GM12878 (cell line): ENCODE measurements around the gene PPIL6. TPM values are rescaled to one million over a fixed set of nuclear protein-coding genes. Genes with fewer than 3 reads are reported as not detected.

Source experiments
- CEBPB ChIP-seq, 2 experiments: fragments of 150-350 bp in 1 of 2; IDR thresholded peaks; 2 replicates each; pipeline ENCODE4 v1.6.1; 2012 to 2014; ENCODE audit warnings: low read depth in 2 of 2, low read length in 2 of 2, borderline replicate concordance in 1 of 2, inconsistent platforms in 1 of 2
- CREM ChIP-seq: IDR thresholded peaks from 2 replicates; pipeline ENCODE4 v1.6.1; 2014; ENCODE audit warnings: antibody characterized with exemption, low read depth
- GATAD2B ChIP-seq: fragments of 450-650 bp; conservative IDR thresholded peaks from 2 replicates; pipeline ENCODE4 v1.6.1; 2017; ENCODE audit warnings: low read depth, mild to moderate bottlenecking, moderate library complexity
- HDAC6 ChIP-seq: fragments of 200-600 bp; sonication (generic); IDR thresholded peaks from one replicate; pipeline ENCODE4 v1.8.0; 2017; ENCODE audit warnings: antibody characterized with exemption; ENCODE audit not compliant: unreplicated experiment
- JUND ChIP-seq: IDR thresholded peaks from 2 replicates; pipeline ENCODE4 v1.6.1; 2012; ENCODE audit warnings: low read depth, mild to moderate bottlenecking, low read length, improper control_type of control experiment, moderate library complexity
- NR2F1 ChIP-seq: fragments of 450-650 bp; conservative IDR thresholded peaks from 2 replicates; pipeline ENCODE4 v1.6.1; 2017; ENCODE audit warnings: mild to moderate bottlenecking
- PAX8 ChIP-seq: fragments of 450-650 bp; IDR thresholded peaks from 2 replicates; pipeline ENCODE4 v1.6.1; 2017; ENCODE audit warnings: mild to moderate bottlenecking, moderate library complexity
- RAD51 ChIP-seq: fragments of 450-650 bp; IDR thresholded peaks from 2 replicates; pipeline ENCODE4 v1.6.1; 2016; ENCODE audit warnings: moderate library complexity, mild to moderate bottlenecking, inconsistent platforms
- RELA ChIP-seq: fragments of 450-650 bp; IDR thresholded peaks from 2 replicates; pipeline ENCODE4 v1.8.0; 2014; ENCODE audit warnings: borderline replicate concordance; ENCODE audit not compliant: partially characterized antibody
- SIN3A ChIP-seq: IDR thresholded peaks from 2 replicates; pipeline ENCODE4 v1.6.1; 2012; ENCODE audit warnings: low read depth, low read length, improper control_type of control experiment
- SMAD5 ChIP-seq: IDR thresholded peaks from 2 replicates; pipeline ENCODE4 v1.6.1; 2016; ENCODE audit warnings: antibody characterized with exemption, low read depth
- ZBED1 ChIP-seq: IDR thresholded peaks from 2 replicates; pipeline ENCODE4 v1.6.1; 2016; ENCODE audit warnings: borderline replicate concordance
- ZNF207 ChIP-seq: fragments of 450-650 bp; IDR thresholded peaks from 2 replicates; pipeline ENCODE4 v1.6.1; 2014; ENCODE audit warnings: antibody characterized with exemption, mild to moderate bottlenecking, borderline replicate concordance
- polyA plus RNA-seq, 11 experiments: library from polyadenylated mRNA; depleted of rRNA in 4 of 11; unstranded in 6 of 11; stranded (reverse) in 5 of 11; fragments of >200 nt; fragmentation: Nextera tagmentation in 4 of 11; fragmentation: Illumina TruSeq in 1 of 11; extraction: Ambion mirVana in 4 of 11; extraction: Trizol in 1 of 11; gene quantifications; 1 replicate in 1 of 11; 2 replicates in 10 of 11; pipeline versions ENCODE4 v1.2.1 to v1.2.3, GENCODE V29; 2011 to 2016; ENCODE audit warnings: inconsistent platforms in 2 of 11, missing spikeins in 2 of 11, low read depth in 1 of 11
- total RNA-seq, 4 experiments: library from RNA; depleted of rRNA in 3 of 4; stranded (reverse); fragments of >200 nt in 3 of 4; fragmentation: Illumina TruSeq in 1 of 4; extraction: Trizol in 1 of 4; gene quantifications; 2 replicates each; pipeline versions ENCODE4 v1.2.1 to v1.2.3, GENCODE V29; 2013 to 2021
- TF ChIP-seq, protein P1 (sequence below): IDR thresholded peaks from 2 replicates; pipeline ENCODE4 v1.6.1; 2012; ENCODE audit warnings: improper control_type of control experiment, low read depth, low read length; ENCODE audit not compliant: insufficient replicate concordance
- TF ChIP-seq, protein P2 (sequence below): IDR thresholded peaks from 2 replicates; pipeline ENCODE4 v1.6.1; 2012; ENCODE audit warnings: low read length, inconsistent platforms
- TF ChIP-seq, protein P3 (sequence below): fragments of 450-650 bp; IDR thresholded peaks from 2 replicates; pipeline ENCODE4 v1.6.1; 2016; ENCODE audit warnings: mild to moderate bottlenecking
- TF ChIP-seq, protein P4 (sequence below): fragments of 150-350 bp; IDR thresholded peaks from 2 replicates; pipeline ENCODE4 v1.6.1; 2016; ENCODE audit warnings: low read depth, low read length

Gene PPIL6
- total and polyA plus RNA-seq, 10 of the 15 experiments (the other 5 are each of a cell fraction or from before 2014, with no cell fraction given), result 0.01 to 0.26 (median 0.12) TPM; not detected in 5

DNA sequence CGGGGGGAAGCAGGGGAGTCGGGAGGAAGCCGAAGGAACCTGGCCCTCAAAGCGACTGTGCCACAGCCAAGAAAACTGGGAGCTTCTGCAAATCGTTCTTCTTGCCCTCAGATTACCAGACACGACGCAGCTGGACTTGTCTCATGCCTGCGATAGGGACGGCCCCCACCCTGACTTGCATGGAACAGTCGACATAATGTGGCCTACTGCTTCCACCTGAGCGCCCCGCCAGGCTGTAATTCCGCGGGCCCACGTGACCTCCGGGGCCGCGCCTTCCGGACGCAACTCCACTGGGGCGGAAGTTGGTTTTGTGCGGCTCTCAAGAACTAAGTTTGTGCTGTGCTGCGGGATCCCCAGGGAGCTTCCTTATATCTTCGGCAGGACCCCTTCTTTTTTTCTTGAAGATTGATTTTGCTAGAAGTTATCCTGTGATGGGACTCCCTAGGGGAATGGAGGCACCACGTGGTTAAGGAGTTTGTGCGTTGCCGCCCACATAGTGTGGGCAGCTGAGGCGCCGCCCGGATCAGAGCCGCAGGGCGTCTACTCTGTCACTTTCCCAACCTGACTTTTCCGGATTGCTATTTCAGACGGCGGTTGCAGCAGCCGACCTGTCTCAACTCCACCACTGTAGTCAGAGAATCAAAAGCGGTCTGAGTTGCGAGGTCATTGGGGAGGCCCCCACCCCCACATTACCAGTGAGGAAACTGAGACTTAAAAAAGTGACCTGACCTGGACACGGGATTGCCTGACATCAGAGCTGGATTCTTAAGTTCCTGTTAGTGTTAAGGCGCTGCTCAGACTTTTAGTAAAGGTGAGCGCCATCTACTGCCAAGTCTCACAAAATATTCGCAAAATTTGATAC lies 57.6 kb downstream of the PPIL6 start (continued):
- TF ChIP-seq, protein P1, sequence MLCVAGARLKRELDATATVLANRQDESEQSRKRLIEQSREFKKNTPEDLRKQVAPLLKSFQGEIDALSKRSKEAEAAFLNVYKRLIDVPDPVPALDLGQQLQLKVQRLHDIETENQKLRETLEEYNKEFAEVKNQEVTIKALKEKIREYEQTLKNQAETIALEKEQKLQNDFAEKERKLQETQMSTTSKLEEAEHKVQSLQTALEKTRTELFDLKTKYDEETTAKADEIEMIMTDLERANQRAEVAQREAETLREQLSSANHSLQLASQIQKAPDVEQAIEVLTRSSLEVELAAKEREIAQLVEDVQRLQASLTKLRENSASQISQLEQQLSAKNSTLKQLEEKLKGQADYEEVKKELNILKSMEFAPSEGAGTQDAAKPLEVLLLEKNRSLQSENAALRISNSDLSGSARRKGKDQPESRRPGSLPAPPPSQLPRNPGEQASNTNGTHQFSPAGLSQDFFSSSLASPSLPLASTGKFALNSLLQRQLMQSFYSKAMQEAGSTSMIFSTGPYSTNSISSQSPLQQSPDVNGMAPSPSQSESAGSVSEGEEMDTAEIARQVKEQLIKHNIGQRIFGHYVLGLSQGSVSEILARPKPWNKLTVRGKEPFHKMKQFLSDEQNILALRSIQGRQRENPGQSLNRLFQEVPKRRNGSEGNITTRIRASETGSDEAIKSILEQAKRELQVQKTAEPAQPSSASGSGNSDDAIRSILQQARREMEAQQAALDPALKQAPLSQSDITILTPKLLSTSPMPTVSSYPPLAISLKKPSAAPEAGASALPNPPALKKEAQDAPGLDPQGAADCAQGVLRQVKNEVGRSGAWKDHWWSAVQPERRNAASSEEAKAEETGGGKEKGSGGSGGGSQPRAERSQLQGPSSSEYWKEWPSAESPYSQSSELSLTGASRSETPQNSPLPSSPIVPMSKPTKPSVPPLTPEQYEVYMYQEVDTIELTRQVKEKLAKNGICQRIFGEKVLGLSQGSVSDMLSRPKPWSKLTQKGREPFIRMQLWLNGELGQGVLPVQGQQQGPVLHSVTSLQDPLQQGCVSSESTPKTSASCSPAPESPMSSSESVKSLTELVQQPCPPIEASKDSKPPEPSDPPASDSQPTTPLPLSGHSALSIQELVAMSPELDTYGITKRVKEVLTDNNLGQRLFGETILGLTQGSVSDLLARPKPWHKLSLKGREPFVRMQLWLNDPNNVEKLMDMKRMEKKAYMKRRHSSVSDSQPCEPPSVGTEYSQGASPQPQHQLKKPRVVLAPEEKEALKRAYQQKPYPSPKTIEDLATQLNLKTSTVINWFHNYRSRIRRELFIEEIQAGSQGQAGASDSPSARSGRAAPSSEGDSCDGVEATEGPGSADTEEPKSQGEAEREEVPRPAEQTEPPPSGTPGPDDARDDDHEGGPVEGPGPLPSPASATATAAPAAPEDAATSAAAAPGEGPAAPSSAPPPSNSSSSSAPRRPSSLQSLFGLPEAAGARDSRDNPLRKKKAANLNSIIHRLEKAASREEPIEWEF, result peak; percentile 19
- TF ChIP-seq, protein P2, sequence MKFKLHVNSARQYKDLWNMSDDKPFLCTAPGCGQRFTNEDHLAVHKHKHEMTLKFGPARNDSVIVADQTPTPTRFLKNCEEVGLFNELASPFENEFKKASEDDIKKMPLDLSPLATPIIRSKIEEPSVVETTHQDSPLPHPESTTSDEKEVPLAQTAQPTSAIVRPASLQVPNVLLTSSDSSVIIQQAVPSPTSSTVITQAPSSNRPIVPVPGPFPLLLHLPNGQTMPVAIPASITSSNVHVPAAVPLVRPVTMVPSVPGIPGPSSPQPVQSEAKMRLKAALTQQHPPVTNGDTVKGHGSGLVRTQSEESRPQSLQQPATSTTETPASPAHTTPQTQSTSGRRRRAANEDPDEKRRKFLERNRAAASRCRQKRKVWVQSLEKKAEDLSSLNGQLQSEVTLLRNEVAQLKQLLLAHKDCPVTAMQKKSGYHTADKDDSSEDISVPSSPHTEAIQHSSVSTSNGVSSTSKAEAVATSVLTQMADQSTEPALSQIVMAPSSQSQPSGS, result peak; percentile 72
- TF ChIP-seq SMAD5 (peak; percentile 58; the same call in 1 of the 2 replicates), NR2F1 (peak; percentile 91), CREM (peak; percentile 70), RAD51 (peak; percentile 99), PAX8 (no peak), SIN3A (0 out of 2 replicates have a peak, but pooled peaks have one; percentile 77), JUND (peak; percentile 99), HDAC6 (no peak), ZNF207 (no peak), RELA (peak; percentile 41), CEBPB (IDR thresholded peaks at IDR 0.05; ENCODE audit: borderline replicate concordance in 1 of 2, low read depth in 2 of 2, low read length in 2 of 2) (peak in 1 of 2 experiments; percentile 23; a peak in 1 of 4 replicates), ZBED1 (peak; percentile 83), GATAD2B (peak; percentile 75)
- TF ChIP-seq, protein P3, sequence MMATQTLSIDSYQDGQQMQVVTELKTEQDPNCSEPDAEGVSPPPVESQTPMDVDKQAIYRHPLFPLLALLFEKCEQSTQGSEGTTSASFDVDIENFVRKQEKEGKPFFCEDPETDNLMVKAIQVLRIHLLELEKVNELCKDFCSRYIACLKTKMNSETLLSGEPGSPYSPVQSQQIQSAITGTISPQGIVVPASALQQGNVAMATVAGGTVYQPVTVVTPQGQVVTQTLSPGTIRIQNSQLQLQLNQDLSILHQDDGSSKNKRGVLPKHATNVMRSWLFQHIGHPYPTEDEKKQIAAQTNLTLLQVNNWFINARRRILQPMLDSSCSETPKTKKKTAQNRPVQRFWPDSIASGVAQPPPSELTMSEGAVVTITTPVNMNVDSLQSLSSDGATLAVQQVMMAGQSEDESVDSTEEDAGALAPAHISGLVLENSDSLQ, result peak; percentile 50
- TF ChIP-seq, protein P4, sequence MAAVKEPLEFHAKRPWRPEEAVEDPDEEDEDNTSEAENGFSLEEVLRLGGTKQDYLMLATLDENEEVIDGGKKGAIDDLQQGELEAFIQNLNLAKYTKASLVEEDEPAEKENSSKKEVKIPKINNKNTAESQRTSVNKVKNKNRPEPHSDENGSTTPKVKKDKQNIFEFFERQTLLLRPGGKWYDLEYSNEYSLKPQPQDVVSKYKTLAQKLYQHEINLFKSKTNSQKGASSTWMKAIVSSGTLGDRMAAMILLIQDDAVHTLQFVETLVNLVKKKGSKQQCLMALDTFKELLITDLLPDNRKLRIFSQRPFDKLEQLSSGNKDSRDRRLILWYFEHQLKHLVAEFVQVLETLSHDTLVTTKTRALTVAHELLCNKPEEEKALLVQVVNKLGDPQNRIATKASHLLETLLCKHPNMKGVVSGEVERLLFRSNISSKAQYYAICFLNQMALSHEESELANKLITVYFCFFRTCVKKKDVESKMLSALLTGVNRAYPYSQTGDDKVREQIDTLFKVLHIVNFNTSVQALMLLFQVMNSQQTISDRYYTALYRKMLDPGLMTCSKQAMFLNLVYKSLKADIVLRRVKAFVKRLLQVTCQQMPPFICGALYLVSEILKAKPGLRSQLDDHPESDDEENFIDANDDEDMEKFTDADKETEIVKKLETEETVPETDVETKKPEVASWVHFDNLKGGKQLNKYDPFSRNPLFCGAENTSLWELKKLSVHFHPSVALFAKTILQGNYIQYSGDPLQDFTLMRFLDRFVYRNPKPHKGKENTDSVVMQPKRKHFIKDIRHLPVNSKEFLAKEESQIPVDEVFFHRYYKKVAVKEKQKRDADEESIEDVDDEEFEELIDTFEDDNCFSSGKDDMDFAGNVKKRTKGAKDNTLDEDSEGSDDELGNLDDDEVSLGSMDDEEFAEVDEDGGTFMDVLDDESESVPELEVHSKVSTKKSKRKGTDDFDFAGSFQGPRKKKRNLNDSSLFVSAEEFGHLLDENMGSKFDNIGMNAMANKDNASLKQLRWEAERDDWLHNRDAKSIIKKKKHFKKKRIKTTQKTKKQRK, result no peak
